HG02938 (cell line): ENCODE measurements around the gene TPM1.
"Not testable (repeated sequence)": the region's sequence is repeated elsewhere in the genome, so short reads cannot be mapped to it uniquely, and the experiment has no call there.

ENCODE experiments used
- ATAC-seq: cut with Tn5 transposase; IDR thresholded peaks from one replicate; pipeline ENCODE4 v1.9.1; 2021; ENCODE audit warnings: mild to moderate bottlenecking, moderate library complexity; ENCODE audit not compliant: unreplicated experiment

The TPM1 gene

GRCh38 chr15:63041974-63042876 lies at the start of gene TPM1:
TSS of gene TPM1 (plus strand) at chr15:63042747. CDS start at chr15:63042830, 83 bp downstream.
- no peak for ATAC-seq

GRCh38 chr15:62993066-62993465 lies 49.5 kb upstream of the TPM1 start:
- no peak for ATAC-seq

GRCh38 chr15:62993632-62994031 lies 48.9 kb upstream of the TPM1 start:
- not testable (repeated sequence) for ATAC-seq

GRCh38 chr15:62994439-62994838 lies 48.1 kb upstream of the TPM1 start:
- ATAC-seq: no peak

GRCh38 chr15:62994975-62995681 lies 47.4 kb upstream of the TPM1 start:
- no peak for ATAC-seq

- no peak for ATAC-seq
Observed at GRCh38 chr15:62997441-62997840, 45.1 kb upstream of the TPM1 start.

GRCh38 chr15:62998262-62998890 lies 44.2 kb upstream of the TPM1 start:
- no peak for ATAC-seq

GRCh38 chr15:62999178-62999577 lies 43.4 kb upstream of the TPM1 start:
- no peak for ATAC-seq

- no peak for ATAC-seq
Observed at GRCh38 chr15:62999923-63000561, 42.5 kb upstream of the TPM1 start.

- ATAC-seq: no peak
Observed at GRCh38 chr15:63000706-63001105, 41.8 kb upstream of the TPM1 start.

- no peak for ATAC-seq
Observed at GRCh38 chr15:63004211-63004610, 38.3 kb upstream of the TPM1 start.

- ATAC-seq: no peak
Observed at GRCh38 chr15:63006032-63006878, 36.3 kb upstream of the TPM1 start.

GRCh38 chr15:63008333-63009049 lies 34.1 kb upstream of the TPM1 start:
- ATAC-seq: no peak

- ATAC-seq: no peak
Observed at GRCh38 chr15:63010386-63010785, 32.2 kb upstream of the TPM1 start.

GRCh38 chr15:63010920-63011693 lies 31.4 kb upstream of the TPM1 start:
- no peak for ATAC-seq

- ATAC-seq: no peak
Observed at GRCh38 chr15:63012444-63012843, 30.1 kb upstream of the TPM1 start.

GRCh38 chr15:63013052-63013808 lies 29.3 kb upstream of the TPM1 start:
- no peak for ATAC-seq

- ATAC-seq: no peak
Observed at GRCh38 chr15:63014578-63014977, 28.0 kb upstream of the TPM1 start.
